ENCODE data around the gene SLC51B.
"Not testable (repeated sequence)": the region's sequence is repeated elsewhere in the genome, so short reads cannot be mapped to it uniquely, and the experiment has no call there.

Gene SLC51B

DNA sequence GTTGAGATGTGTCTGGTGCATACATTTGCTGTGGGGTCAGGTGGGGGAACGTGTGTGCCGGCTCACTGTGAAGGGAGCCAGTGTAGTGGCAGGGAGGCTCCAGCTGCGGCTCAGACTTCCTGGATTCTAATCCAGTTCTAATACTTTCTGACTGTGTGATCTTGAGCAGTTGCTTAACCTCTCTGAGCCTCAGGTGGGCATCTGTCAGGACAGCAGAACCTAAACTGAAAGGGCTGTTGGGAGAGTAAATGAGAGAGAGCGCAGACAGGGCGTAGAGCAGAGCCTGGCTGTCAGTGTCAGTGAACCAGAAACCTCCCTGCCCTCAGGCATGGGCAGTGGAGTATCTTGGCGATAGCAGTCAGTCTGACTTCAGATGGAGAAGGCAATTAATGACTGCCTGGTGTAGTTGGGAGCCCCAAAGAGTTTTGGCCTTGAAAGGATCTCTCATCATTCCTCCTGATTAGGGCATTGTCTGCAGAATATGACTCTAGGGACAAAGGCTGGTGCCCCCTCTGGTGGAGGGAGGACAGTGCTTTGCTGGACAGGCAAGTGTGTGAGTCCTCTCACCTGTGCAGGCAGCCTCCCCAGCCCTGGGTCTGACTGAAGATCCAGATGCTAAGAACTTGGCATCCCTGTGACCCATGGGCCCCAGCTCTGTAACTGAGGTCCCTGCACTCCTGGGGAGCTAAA is 40.9 kb downstream of the SLC51B start:
- DNase-seq: no peak

DNA sequence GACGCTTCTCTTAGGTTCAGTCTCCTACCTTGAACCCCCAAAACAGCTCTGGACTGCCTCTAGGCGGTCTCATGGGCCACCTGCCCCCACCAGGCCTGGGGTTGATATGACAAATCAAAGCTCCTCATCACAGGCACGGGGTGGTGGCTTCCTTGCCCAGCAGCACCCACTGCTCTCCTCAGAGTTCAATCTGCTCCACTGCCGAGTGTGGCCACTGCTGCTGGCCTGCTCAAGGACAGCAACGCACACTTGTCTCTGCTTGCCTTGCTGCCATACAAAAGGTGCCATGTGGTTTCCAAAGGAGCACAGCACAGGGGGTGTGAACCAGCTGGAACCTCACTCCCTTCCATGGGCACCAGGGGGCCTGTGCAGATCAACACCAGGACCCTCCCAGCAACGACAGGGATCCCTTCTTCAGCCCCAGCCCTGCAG is 41.5 kb downstream of the SLC51B start:
- no peak for DNase-seq

DNA sequence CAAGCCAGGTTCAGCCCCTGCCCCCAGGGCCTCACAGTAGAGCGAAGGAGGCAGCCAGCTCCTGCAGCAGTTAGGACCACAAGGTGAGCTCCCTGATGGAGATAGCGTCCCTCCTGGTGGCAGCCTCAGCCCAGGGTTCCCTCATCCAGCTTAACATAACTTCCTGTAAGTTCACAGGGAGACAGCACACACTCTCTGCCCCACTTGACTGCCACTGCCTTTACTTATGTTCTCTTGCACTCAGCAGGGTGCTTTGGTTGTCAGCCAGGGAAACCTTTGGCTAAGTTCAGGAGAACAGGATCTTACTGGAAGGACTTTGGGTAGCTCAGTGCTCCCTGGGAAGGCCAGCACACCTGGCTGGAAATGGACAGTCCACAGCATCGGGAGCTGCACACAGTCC is 42.2 kb downstream of the SLC51B start:
- no peak for DNase-seq

DNA sequence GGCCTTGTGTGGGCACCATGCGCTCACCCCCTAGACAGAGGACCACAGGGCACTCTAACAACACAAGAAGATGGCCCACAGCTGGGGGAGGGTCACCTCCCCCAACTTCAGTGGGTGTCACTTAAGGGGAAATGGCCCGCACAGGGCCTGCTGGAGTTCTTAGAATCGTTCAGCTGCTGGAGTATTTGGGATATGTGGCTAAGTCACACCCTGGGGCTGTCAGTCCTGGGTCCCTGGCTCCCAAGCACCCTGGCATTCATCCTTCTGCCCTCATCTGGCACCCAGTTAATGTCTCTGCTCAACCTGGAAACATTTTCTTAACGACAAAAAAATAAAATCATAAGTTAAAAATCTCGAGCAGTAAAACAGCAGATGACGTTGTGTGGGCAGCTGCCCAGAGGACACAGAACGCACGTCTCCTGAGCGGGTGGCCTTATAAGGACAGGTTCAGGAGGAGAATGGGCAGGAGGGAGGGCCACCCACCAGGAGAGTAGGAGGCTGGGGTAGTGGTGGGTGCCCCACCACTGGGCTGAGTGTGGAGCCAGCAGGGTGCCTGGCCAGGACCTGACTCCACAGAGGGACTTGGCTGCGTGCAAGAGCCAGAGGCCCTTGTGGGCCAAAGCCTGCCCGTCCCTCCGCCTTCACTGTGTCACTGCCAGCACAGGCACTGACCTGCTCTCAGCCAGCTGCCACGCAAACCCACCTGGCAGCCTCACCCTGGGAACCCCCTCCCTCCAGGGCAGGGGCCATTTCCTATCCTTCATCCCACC is 42.9 kb downstream of the SLC51B start:
- DNase-seq: no peak

DNA sequence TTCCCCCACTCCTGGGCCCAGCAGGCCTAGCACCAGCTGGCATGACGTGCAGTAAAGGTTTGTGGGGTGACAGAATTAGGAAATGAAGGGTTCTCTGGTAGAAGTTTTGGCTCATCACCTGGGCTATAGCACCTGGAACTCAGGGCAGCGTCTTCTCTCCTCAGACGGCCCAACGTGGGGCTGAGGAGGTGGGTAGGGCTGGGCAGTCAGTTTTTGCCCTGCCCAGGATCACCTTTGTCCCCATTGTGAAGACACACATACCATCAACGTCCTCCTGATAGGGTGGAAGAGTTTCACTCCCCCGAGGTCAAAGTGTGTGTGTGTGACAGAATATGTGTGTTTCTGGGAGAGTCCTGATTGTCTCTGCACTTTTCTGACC is 43.4 kb downstream of the SLC51B start:
- DNase-seq: no peak

DNA sequence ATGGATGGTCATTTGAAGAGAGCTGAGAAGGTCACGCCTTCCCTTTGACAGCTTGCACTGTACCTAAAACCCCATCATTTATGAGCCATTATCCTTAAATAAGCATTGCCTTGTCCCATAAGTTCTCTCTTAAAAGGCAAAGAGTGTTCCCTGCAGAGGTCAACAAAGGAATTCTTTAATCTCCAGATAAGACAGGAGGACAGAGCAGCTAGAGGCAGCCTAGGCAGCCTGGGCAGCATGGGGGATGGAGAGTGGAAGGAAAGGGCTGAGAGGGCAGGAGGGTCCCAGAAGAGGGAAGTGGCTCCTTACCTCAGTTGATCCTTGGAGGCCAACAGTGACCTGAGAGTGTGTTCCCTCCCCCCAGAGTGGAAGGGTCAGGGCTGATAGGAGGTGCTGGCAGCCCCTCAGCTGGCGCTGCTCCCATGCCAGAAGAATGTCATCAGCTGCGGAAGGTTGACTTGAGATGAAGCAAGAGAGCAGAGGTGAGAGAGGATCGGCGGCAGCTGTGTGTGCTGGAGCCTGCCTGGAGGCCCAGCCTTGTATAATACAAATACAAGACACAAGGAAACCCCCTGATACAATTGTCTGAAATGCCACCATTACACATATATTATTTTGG is 44.1 kb downstream of the SLC51B start:
- DNase-seq: no peak

DNA sequence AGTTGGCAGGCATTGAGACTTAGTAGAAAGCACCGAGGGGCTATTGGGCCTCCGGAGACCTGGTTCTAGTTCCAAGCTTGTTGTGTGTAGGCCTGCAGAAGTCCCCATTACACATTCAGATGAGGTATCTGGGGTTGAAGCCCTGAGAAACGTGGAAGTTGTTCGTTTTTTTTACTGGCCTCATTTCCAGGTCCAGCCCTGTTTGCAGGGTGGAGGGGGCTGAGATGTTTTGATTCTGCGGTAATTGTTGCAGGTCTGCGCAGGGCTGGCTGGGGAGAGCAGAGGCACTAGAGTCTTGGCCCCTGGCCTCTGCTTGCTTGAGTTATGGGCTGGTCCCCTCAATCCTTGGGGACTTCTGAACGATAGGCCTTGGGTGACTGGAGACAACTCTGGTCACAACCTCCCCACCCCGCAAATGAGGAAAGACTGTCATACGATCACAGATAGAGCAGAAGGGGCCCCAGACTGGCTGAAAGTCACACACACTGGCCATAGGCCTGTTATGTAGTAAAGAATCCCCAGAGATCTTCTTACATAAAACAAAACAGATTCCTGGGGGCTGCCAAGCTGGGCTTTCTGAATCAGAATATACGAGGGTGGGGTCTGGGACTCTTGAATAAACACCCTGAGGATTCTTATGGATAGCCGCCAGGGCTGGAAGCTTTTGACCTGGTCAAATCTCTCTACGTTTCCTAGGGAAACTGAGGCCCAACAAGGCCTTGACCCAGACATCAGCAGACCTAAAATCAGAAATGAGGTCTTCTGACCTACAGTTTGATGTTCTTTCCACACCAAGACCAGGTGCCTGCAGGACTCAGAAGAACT is 47.0 kb downstream of the SLC51B start:
- DNase-seq: no peak

DNA sequence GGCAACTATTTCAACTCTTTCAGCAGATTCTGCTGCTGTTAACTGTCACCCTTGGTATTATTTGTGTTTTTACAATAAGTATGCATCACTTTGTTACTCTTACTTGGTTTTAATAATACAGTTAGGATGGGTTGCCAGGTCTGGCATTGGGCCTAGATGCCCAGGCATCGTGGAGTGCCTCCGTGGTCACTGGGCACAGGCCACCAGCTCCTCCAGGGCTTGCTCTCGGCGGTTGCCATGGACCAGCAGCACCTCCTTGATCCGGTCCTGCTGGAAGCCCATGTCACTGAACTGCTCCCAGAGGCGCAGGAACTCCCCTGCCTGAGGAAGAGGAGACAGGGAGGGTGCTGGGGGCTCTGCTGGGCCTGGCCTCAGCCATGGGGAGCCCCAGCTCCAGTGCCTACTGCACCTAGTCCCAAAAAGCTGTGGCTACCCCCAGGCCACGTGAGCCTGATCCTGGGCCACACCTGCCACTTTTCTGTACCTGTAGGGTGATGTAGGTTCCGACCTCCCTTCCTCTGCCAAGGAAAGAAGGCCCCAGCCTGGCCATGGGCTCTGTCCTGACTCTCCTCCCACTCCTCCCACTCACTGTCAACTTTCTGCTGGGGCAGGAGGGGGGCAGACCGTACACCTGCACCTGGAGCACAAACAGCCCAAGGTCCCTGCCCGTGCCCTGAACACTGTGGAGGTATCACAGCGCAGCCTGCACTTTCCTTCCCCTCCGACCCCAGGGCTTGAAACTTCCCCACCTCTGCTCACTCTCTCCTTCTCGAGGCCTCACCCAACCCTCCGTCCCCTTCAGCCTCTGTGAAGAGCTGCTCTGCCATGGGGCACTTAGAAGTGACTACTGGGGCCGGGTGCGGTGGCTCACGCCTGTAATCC is 48.0 kb downstream of the SLC51B start:
- DNase-seq: no peak

DNA sequence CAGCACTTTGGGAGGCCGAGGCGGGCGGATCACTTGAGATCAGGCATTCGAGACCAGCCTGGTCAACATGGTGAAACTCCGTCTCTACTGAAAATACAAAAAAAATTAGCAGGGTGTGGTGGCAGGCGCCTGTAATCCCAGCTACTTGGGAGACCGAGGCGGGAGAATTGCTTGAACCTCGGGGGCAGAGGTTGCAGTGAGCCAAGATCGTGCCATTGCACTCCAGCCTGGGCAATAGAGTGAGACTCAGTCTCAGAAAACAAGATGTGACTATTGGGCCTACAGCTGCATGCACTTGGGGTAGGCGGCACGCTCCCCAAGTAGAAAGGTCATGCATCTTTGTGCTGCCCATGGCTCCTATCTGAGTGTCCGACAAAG is 48.6 kb downstream of the SLC51B start:
- not testable (repeated sequence) for DNase-seq

DNA sequence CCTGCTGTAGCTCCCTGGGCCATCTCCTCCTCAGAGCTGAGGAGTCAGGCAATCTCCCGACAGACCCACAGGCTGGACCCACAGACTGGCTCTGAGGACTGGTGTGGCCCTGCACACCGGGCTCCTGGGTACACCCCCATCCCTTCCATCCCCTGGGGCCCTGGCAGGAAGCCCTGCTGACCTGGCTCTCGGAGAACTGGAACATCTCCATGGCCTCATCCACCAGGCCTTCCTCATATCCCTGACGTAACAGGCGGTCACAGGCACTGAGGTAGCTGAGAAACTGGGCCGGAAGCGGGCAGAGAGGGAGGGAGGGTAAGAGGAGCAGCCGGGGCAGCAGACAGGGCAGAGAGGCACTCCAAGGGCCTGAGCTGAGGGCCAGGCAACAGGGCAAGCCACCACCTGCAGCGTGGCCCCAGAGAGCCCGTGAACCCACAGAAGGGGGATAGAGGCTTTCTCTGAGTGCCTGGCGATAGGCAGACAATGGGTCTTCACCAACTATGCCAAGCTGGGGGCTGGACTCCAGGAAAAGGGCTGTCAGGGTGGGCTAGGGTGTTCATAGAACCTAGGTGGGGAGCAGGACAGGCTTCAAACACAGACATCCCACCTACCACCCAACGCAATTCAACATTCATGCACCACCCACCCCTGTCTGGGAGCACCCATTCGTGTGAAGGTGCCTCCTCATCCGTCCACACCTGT is 49.3 kb downstream of the SLC51B start:
- no peak for DNase-seq

DNA sequence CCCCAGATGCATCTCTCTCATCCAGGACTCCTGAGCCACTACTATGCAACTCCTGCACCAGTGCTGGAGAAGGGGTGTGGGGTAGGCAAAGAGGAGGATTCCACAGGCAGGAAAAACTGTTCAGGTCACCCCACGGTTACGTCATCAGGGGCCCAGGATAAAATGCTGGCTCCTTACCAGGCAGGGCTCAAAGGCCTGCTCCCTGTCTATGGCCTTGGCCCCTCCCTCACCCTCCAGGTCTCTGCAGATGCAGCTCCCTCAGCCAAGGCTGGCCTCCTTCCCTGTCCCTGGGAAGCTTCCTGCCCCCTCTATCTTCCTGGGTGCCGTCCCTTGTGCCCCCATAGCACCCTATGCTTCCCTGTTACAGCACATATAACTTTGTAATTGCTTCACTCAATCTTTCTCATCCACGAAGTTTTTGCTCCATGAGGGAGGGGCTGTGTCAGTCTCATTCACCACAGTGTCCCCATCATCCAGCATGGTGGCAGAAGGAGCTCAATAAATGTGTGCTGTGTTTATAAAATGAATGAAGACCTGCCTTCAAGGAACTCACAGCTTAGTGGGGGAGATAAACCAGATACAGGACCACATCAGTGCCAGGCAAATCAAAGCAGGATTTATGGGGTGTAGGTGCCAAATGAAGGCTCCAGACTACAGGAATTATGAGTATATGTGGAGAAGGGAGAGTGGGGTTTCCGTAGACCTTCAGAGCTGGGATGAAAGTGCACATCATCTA is 50.0 kb downstream of the SLC51B start:
- DNase-seq: no peak

DNA sequence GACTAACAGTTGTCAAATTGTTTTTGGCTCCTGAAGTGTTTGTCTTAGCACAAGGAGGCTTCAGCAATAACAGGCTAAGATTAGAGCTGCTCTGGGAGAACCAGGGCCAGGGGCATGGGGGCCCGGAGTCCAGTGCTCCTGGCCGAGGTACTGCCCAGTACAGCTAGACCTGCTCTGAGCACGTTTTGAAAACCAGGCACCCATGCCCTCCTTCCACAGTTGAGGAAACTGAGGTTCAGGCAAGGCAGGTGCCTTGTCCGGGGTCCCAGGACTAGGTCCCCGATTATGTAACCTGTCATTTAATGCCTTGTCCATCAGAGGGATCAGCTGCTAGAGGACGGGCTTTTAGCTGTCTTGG is 50.5 kb downstream of the SLC51B start:
- DNase-seq: no peak

DNA sequence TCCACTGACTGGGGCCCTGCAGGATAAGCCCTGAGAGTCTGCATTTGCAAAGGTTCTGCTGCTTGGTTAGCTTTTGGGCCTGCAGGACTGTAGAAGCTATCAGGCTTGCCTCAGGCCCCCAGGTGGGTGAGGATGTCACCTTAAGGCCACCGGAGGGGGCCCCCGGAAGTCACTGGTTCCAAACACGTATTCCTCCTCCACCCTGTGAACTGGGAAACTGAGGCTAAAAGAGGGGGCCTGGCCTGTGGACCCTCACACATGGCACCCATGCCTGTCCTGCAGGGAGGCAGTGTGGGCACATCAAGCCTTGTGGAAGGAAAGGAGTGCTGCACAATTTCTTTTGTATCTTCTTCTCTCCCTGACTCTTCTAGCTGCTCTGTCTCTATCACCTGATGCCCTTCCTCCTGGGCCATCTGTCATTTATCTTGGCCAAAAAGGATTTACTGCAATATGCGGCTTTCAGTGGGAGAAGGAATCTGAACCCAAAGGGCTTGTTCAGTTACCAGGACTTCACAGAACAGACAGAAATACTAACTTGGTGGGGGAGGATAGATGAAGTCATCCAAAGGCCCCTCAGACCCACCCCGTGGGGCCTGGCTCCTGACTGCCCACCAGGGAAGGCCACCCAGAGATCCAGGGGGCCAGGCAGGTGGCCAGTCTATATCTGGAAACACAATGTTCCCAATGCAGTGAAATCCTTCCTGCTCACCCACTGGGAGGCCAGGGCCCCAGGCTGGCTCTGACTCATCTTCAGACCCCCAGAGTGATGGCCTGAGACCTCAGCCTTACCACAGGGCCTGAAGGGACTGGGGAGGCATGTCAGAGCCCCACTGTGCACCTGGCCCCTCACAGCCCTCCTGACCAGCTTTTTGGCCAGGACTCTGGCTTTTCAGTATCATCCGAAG is 51.5 kb downstream of the SLC51B start:
- no peak for DNase-seq

DNA sequence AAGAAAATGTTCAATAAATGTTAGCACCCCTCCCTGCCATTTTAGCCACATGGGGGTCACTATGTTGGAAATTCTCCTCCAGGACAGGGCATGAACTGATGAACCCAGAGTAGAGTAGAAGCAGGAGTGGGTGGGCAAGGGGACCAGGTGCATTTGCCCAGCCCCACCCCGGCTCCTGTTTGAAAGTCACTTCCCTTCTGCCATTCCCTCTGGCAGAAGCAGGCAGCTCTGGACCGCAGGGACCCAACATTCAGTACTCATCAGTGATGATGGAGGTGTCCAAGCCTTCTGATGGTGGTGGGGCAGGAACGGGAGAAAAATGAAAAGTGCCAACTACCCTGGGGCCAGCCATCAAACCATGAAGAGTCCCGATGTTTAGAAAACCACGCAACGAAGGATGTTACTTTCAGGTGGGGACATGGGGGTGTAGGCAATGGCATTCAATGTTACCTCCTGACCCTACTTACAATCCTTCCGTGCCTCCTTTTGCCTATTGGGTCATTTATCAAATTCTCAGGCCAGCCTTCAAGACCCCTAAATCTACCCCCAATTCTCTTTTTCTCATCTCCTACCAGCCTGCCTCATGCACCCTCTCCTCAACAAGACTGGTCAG is 52.6 kb downstream of the SLC51B start:
- no peak for DNase-seq

DNA sequence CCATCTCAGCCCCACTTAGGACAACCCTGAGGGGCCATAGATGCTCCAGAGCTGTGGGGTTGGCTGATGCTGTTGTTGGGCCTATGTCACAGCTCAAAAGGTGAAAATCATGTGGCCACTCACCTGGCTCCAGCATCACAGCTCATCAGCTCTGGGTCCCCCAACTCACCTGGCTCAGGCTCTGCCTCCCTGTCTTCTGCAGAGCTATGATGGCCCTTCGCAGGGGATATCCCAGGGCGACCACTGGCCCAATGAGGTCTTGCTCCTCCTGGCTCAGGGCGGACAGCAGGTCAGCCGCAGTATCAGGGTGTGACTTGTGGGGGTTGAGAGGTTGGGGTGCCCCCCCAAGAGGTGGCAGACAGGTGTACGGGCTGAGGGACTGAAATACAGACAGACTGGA is 54.1 kb downstream of the SLC51B start:
- no peak for DNase-seq

DNA sequence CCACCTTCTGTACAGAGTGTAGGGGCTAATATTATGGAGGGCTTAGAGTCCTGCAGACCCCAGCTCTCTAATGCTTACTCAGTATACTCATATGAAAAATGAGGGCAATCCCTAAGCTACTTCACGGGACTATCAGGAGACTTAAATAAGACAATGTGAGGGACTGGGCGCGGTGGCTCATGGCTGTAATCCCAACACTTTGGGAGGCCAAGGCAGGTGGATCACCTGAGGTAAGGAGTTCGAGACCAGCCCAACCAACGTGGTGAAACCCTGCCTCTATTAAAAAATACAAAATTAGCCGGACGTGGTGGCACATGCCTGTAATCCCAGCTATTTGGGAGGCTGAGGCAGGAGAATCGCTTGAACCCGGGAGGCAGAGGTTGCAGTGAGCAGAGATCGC is 54.6 kb downstream of the SLC51B start:
- not testable (repeated sequence) for DNase-seq

DNA sequence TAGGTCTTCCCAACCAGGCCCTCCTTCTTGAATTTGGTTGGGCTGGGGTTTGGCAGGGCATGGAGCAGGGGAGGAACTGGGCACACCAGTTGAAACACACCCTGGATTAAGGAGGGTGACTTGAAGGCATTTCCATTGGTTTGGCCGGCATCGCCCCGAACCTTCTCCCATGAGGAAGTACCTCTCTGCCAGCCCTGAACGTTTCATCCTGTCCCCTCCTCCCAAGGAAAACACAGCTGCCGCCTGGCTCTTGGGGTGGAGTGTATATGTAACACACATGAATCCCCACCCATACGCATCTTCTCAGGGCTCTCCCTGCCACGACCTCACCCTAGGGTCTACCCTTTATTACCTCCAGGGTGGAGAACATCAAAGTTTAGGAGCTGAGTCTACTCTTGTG is 55.3 kb downstream of the SLC51B start:
- no peak for DNase-seq

DNA sequence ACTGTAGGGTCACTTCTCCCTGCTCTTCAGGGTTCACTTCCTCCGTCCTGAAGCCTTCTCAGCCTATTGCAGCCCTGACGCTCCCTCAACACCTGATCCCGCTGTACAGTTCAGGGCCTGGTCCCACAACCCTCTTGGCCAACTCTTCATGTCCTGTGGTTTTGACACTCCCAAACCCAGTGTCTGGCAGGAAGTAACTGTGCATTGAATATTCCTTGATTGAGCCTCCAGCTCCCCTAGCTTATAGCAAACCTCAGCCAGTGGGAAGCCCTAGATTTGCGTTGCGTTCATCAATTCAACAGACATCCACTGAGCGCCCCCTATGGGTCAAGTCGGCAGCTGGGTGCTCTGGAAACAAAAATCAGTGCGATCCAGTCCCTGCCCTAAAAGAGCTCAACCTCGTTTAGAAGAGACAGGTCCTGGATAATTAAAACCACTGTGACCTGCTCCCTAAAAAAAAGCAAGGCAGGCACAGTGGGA is 56.3 kb downstream of the SLC51B start:
- DNase-seq: peak; percentile 34
